GM23338 (cell line): ENCODE results near the gene PIAS1. TPM values are rescaled to one million over a fixed set of nuclear protein-coding genes. Genes with fewer than 3 reads are reported as not detected.

Experiments
- ATAC-seq: fragments of 200-7000 bp; cut with Tn5 transposase; 3 replicates; pipeline ENCODE4 v1.9.1; 2020
- DNase-seq: peaks from one replicate; pipeline ENCODE4 v3.0.0-alpha.2; 2015; ENCODE audit warnings: low spot score
- H2AFZ ChIP-seq: fragments of 200-600 bp; sonication (generic); 2 replicates; pipeline ENCODE4 v1.8.0; 2016; ENCODE audit warnings: antibody characterized with exemption, mild to moderate bottlenecking, moderate library complexity
- H3F3A ChIP-seq: fragments of 200-600 bp; sonication (generic); replicated peaks from 2 replicates; pipeline ENCODE4 v1.8.0; 2017; ENCODE audit warnings: antibody characterized with exemption, mixed run types, low read depth
- H3K27ac ChIP-seq: fragments of 200-600 bp; sonication (generic); 2 replicates; pipeline ENCODE4 v1.6.1; 2016; ENCODE audit warnings: low read depth
- H3K27me3 ChIP-seq: fragments of 200-600 bp; sonication (generic); 2 replicates; pipeline ENCODE4 v1.8.0; 2016; ENCODE audit warnings: mild to moderate bottlenecking, mixed run types, moderate library complexity; ENCODE audit not compliant: insufficient read depth
- H3K36me3 ChIP-seq: fragments of 200-600 bp; sonication (generic); 2 replicates; pipeline ENCODE4 v1.8.0; 2016; ENCODE audit warnings: mild to moderate bottlenecking; ENCODE audit not compliant: insufficient read depth
- H3K4me1 ChIP-seq: fragments of 200-600 bp; sonication (generic); 2 replicates; pipeline ENCODE4 v1.8.0; 2016; ENCODE audit warnings: mild to moderate bottlenecking, moderate library complexity; ENCODE audit not compliant: insufficient read depth
- H3K4me2 ChIP-seq: fragments of 200-600 bp; sonication (generic); 2 replicates; pipeline ENCODE4 v1.7.1; 2017; ENCODE audit warnings: mixed run types
- H3K4me3 ChIP-seq: fragments of 200-600 bp; sonication (generic); 2 replicates; pipeline ENCODE4 v1.6.1; 2016; ENCODE audit warnings: mixed run types
- H3K79me2 ChIP-seq: fragments of 200-600 bp; sonication (generic); replicated peaks from 2 replicates; pipeline ENCODE4 v1.8.0; 2017; ENCODE audit warnings: mild to moderate bottlenecking; ENCODE audit not compliant: insufficient read depth
- H3K9me2 ChIP-seq: fragments of 200-600 bp; sonication (generic); 2 replicates; pipeline ENCODE4 v1.8.0; 2017; ENCODE audit not compliant: insufficient read depth
- H4K20me1 ChIP-seq: fragments of 200-600 bp; sonication (generic); replicated peaks from 2 replicates; pipeline ENCODE4 v1.8.0; 2017; ENCODE audit warnings: mild to moderate bottlenecking; ENCODE audit not compliant: insufficient read depth
- H3K27ac Mint-ChIP-seq: 2 replicates; pipeline ENCODE4 v1.8.0; 2020; ENCODE audit warnings: inconsistent platforms, mild to moderate bottlenecking, moderate library complexity, mixed read lengths
- H3K27me3 Mint-ChIP-seq: 3 replicates; pipeline ENCODE4 v1.8.0; 2022; ENCODE audit warnings: low read depth, mild to moderate bottlenecking, moderate library complexity, mixed read lengths, inconsistent platforms; ENCODE audit not compliant: insufficient read depth, poor library complexity
- H3K36me3 Mint-ChIP-seq: 3 replicates; pipeline ENCODE4 v1.8.0; 2021; ENCODE audit warnings: low read depth, mild to moderate bottlenecking, inconsistent platforms, moderate library complexity, mixed read lengths
- H3K4me1 Mint-ChIP-seq: 3 replicates; pipeline ENCODE4 v1.8.0; 2020; ENCODE audit warnings: mild to moderate bottlenecking, inconsistent platforms, mixed read lengths
- H3K4me3 Mint-ChIP-seq: 3 replicates; pipeline ENCODE4 v1.8.0; 2021; ENCODE audit warnings: moderate library complexity, mild to moderate bottlenecking, inconsistent platforms, mixed read lengths
- H3K9me3 Mint-ChIP-seq: 3 replicates; pipeline ENCODE4 v1.8.0; 2020; ENCODE audit warnings: moderate library complexity, mild to moderate bottlenecking, inconsistent platforms, mixed read lengths
- JUNB ChIP-seq: IDR thresholded peaks from one replicate; pipeline ENCODE4 v1.6.1; 2016; ENCODE audit warnings: antibody characterized with exemption; ENCODE audit not compliant: unreplicated experiment
- NANOG ChIP-seq: IDR thresholded peaks from 2 replicates; pipeline ENCODE4 v1.6.1; 2016; ENCODE audit warnings: antibody characterized with exemption, borderline replicate concordance
- POLR2AphosphoS5 ChIP-seq: IDR thresholded peaks from 2 replicates; pipeline ENCODE4 v1.6.1; 2016; ENCODE audit warnings: antibody characterized with exemption, low read depth
- STAT1 ChIP-seq: IDR thresholded peaks from one replicate; pipeline ENCODE4 v1.6.1; 2016; ENCODE audit warnings: antibody characterized with exemption; ENCODE audit not compliant: unreplicated experiment
- ZNF331 ChIP-seq: fragments of 250-450 bp; sonication (Bioruptor Pico); IDR thresholded peaks from 2 replicates; pipeline ENCODE4 v1.5.0; 2020; ENCODE audit warnings: low read depth, mild to moderate bottlenecking, moderate library complexity
- polyA plus RNA-seq: library from polyadenylated mRNA; unstranded; fragments of >200 nt; fragmentation: Nextera tagmentation; extraction: Ambion mirVana; gene quantifications from 2 replicates; pipeline ENCODE4 v1.2.1, GENCODE V29; 2016
- total RNA-seq: library from RNA; depleted of rRNA; stranded (reverse); fragments of >200 nt; shearing (Covaris generic); gene quantifications from 2 replicates; pipeline ENCODE4 v1.2.3, GENCODE V29; 2014
- TF ChIP-seq, protein P1 (sequence below): fragments of 250-450 bp; sonication (Bioruptor Pico); IDR thresholded peaks from 2 replicates; pipeline ENCODE4 v1.5.0; 2020; ENCODE audit warnings: mild to moderate bottlenecking, moderate library complexity

The PIAS1 gene
- total and polyA plus RNA-seq, 2 experiments from 2014 or later, result 30.7 to 32.1 TPM

DNA sequence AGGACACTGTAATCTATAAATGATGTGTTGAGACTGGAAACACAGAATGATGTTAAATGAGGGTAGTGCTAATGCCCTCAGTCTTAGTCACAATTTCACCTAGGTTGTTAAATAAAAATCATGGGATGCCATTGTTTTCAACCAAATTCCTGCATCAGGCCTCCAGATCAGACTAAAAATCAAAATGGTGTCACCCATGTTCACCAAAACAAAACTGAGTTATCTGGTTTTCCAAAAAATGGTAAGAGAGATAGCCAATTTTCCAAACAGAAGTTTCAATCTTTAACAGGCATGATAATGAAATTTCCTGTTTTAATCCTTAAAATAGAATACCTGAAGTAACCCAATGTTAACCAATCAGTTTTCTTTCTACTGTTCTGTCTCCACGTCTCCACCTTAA lies 2.2 kb upstream of the PIAS1 start:
- Histone ChIP-seq H3K79me2 (peaks cover 20% of the 10 kb centered on the region), H3K9me2 (no peaks in the 10 kb centered on the region), H3K27me3 (0 out of 2 replicates have a peak, but pooled peaks cover 7% of the 10 kb centered on the region), H3K4me2 (no peak overlapping the region), H3K4me3 (no peak overlapping the region), H2AFZ (peak overlapping the region; percentile 38), H3K27ac (no peak overlapping the region), H3K36me3 (no peaks in the 10 kb centered on the region), H3K4me1 (peaks cover 35% of the 10 kb centered on the region), H3F3A (no peaks in the 10 kb centered on the region), H4K20me1 (peaks cover 10% of the 10 kb centered on the region)
- Mint-ChIP-seq H3K36me3 (no peaks in the 10 kb centered on the region), H3K27ac (no peak overlapping the region), H3K27me3 (peaks cover 11% of the 10 kb centered on the region), H3K4me3 (no peak overlapping the region), H3K9me3 (no peaks in the 10 kb centered on the region), H3K4me1 (peaks cover 33% of the 10 kb centered on the region)
- no peak for TF ChIP-seq JUNB
- TF ChIP-seq STAT1, result no peak
- TF ChIP-seq POLR2AphosphoS5, result no peak
- no peak for TF ChIP-seq ZNF331
- TF ChIP-seq, protein P1, sequence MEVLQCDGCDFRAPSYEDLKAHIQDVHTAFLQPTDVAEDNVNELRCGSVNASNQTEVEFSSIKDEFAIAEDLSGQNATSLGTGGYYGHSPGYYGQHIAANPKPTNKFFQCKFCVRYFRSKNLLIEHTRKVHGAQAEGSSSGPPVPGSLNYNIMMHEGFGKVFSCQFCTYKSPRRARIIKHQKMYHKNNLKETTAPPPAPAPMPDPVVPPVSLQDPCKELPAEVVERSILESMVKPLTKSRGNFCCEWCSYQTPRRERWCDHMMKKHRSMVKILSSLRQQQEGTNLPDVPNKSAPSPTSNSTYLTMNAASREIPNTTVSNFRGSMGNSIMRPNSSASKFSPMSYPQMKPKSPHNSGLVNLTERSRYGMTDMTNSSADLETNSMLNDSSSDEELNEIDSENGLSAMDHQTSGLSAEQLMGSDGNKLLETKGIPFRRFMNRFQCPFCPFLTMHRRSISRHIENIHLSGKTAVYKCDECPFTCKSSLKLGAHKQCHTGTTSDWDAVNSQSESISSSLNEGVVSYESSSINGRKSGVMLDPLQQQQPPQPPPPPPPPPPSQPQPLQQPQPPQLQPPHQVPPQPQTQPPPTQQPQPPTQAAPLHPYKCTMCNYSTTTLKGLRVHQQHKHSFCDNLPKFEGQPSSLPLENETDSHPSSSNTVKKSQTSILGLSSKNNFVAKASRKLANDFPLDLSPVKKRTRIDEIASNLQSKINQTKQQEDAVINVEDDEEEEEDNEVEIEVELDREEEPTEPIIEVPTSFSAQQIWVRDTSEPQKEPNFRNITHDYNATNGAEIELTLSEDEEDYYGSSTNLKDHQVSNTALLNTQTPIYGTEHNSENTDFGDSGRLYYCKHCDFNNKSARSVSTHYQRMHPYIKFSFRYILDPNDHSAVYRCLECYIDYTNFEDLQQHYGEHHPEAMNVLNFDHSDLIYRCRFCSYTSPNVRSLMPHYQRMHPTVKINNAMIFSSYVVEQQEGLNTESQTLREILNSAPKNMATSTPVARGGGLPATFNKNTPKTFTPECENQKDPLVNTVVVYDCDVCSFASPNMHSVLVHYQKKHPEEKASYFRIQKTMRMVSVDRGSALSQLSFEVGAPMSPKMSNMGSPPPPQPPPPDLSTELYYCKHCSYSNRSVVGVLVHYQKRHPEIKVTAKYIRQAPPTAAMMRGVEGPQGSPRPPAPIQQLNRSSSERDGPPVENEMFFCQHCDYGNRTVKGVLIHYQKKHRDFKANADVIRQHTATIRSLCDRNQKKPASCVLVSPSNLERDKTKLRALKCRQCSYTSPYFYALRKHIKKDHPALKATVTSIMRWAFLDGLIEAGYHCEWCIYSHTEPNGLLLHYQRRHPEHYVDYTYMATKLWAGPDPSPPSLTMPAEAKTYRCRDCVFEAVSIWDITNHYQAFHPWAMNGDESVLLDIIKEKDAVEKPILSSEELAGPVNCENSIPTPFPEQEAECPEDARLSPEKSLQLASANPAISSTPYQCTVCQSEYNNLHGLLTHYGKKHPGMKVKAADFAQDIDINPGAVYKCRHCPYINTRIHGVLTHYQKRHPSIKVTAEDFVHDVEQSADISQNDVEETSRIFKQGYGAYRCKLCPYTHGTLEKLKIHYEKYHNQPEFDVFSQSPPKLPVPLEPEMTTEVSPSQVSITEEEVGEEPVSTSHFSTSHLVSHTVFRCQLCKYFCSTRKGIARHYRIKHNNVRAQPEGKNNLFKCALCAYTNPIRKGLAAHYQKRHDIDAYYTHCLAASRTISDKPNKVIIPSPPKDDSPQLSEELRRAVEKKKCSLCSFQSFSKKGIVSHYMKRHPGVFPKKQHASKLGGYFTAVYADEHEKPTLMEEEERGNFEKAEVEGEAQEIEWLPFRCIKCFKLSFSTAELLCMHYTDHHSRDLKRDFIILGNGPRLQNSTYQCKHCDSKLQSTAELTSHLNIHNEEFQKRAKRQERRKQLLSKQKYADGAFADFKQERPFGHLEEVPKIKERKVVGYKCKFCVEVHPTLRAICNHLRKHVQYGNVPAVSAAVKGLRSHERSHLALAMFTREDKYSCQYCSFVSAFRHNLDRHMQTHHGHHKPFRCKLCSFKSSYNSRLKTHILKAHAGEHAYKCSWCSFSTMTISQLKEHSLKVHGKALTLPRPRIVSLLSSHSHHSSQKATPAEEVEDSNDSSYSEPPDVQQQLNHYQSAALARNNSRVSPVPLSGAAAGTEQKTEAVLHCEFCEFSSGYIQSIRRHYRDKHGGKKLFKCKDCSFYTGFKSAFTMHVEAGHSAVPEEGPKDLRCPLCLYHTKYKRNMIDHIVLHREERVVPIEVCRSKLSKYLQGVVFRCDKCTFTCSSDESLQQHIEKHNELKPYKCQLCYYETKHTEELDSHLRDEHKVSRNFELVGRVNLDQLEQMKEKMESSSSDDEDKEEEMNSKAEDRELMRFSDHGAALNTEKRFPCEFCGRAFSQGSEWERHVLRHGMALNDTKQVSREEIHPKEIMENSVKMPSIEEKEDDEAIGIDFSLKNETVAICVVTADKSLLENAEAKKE (CRISPR knock-in tag), result no peak
- ATAC-seq (no peak), DNase-seq (no peak)

DNA sequence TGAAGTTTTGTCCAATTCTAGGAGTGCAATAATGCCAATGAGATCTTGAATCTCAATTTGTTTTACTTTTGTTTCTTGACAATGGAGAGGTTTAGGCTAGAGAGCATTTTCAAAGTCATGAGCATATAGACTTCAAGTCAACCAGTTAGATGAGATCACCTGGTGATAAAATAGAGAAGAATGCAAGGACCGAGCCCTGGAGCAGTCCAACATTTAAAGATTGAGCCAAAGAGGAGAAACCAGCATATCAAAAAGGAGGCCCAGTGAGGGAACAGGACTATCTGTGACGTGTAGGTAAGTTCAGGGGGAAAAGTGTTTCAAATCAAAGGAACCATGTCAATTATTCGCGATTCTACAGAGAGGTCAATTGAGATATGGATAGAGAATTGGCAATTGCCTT lies 1.7 kb upstream of the PIAS1 start:
- Mint-ChIP-seq H3K4me1 (peaks cover 38% of the 10 kb centered on the region), H3K36me3 (no peaks in the 10 kb centered on the region), H3K4me3 (no peak overlapping the region), H3K9me3 (no peaks in the 10 kb centered on the region), H3K27me3 (peaks cover 11% of the 10 kb centered on the region), H3K27ac (no peak overlapping the region)
- no peaks in the 10 kb centered on the region for H3K9me2 ChIP-seq
- H3K79me2 ChIP-seq, result peaks cover 26% of the 10 kb centered on the region
- no peaks in the 10 kb centered on the region for H3K36me3 ChIP-seq
- no peak overlapping the region for H3K27ac ChIP-seq
- H4K20me1 ChIP-seq, result peaks cover 15% of the 10 kb centered on the region
- H2AFZ ChIP-seq, result no peak overlapping the region
- 0 out of 2 replicates have a peak, but pooled peaks cover 7% of the 10 kb centered on the region for H3K27me3 ChIP-seq
- no peaks in the 10 kb centered on the region for H3F3A ChIP-seq
- peaks cover 40% of the 10 kb centered on the region for H3K4me1 ChIP-seq
- H3K4me3 ChIP-seq, result no peak overlapping the region
- H3K4me2 ChIP-seq, result peak overlapping the region; percentile 83; the same call in 1 of the 2 replicates
- no peak for ATAC-seq
- no peak for DNase-seq
- TF ChIP-seq NANOG (no peak), JUNB (no peak)
- TF ChIP-seq, protein P1 (CRISPR knock-in tag), result no peak
